GM18951 (cell line): ENCODE data around the gene MEN1.

Experiments
- POLR2A ChIP-seq: IDR thresholded peaks from 4 replicates; pipeline ENCODE4 v1.6.1; 2011; ENCODE audit warnings: mild to moderate bottlenecking; ENCODE audit not compliant: insufficient read length, insufficient read depth; ENCODE audit errors: extremely low read depth
- in situ Hi-C: fragments of 300-500 bp; cut with MboI; formaldehyde crosslinking; loops from one replicate; pipeline ENCODE4 v1.12.0; 2022; ENCODE audit warnings: low sequenced_read_pairs, mixed read lengths, inconsistent platforms; ENCODE audit not compliant: unreplicated experiment

The MEN1 gene

DNA sequence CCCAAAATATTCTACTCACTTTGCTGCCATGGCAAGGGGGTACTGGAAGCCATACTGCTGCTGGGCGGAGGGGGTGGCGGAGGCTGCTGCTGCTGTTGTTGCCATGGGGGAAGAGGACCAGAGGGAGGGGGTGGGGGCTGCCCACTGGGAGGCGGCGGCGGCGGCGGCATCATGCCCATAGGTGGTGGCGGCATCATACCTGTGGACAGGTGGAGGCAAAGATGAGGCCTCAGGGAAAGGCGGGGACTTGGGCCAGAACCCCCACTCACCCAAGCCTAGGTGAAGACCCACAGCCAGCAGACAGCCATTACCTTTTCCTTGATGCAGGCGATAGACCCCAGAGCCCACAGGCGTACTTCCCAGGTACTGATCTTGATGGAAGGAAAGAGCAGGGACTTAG is 43.5 kb downstream of the MEN1 start:
- in situ Hi-C loops = no loop called here

DNA sequence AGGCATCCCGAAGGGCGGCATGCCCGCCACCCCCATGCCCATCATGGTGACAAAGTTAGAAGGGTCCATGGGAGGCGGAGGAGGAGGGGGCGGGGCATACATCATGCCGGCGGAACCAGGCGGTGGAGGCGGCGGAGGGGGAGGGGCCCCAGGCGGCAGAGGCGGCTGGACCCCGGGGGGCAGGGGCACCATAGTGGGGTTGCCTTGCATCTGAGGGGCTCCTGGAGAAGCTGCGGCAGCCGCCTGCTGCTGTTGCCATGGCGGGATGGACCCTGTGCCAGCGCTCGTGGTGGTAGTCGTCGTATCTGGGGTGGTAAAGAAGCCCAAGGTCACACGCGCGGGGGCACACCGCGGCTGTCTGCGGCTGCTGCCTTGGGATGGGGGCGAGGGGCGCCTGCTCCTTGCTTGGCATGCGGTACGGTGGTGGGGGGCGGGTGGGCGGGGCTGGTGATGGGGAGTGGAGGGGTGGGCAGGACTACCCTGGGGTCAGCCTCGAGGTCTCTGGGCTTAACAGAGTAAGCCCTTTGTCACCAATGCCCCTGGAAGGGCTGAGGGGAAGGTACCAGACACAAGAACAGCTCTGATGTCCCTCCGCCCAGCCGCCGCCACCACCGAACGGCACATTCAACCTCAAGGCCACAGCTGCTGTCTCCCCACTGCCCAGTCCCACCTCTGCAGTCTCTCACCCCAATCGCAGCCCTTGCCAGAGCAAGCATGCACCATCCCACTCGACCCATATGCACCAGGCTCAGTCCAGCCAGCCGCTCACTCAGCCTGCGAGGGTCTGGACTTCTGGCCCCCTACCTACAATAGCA is 44.3 kb downstream of the MEN1 start:
- in situ Hi-C loops = no loop called here
- no peak for TF ChIP-seq POLR2A

More for the DNA sequence above, 43.5 kb downstream of the MEN1 start:
- no peak for TF ChIP-seq POLR2A

DNA sequence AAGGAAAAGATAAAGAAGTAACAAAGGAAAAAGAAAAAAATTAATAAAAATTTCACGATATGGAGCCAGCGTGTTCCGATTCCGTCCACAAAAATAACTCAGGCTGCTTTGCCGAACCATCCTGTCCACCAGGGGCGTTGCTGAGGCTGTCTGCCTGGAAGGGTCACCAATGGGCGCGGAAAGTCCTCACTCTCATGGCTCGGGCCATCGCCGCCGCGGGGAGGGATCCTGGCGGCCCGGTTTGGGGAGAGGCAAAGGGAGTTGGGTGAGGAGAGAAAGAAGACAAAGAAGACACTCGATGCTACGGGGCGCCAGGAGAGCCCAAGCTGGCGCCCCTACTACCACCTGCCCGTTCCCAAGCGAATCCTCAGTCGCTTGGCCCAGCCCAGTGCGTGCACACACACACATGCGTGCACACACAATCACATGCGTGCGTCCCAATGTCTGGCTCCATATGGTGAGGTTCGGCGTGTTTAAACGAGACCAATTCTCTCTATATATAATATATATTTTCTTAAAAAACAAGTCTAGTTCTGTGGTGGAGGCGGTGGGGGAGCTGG is 45.0 kb downstream of the MEN1 start:
- no peak for TF ChIP-seq POLR2A
- in situ Hi-C loops = no loop called here

DNA sequence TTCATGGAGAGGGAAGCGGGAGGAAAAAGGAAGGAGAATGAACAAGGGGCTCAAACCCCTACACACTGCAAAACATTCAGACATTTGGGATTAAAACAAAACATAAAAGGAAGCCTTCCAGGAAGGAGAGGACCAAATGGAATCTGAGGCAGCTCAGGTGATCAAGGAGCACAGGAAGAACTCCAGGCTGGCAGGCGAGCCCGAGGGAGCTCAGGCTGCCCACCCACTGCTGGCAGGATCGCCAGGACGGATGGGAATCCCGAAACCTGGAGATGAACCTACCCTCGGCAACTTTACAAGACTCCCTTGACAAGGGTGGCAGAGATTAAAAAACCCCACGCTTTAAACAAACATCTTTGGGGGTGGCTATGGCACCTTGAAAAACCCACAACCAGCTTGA is 45.6 kb downstream of the MEN1 start:
- in situ Hi-C loops = no loop called here
- TF ChIP-seq POLR2A = no peak

DNA sequence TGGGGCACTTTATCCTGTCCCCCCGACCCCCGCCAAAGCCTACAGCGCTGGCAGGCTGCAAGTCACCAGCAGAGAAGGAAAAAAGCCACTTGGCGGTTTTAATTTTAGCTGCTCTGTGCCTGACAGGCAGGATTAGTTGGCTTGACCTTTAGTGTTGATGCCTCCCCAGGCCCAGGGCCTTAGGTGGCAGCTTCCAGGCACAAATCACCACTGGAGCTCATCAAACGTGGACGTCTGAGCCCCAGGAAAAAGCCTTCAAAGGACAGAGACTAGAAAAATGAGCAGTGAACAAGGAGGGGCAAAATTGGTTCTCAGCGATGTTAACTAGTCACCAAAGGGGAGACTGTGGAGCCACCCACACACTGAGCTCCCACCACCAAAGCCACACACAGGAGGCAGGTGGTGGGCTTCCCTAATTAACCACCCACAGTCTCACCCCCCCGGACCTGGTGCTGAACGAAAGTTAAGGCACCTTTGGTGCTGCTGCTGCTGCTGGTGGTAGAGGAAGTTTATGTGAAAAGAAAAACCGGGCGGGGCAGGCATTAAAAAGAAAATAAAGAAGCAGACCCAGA is 46.2 kb downstream of the MEN1 start:
- in situ Hi-C loops = no loop called here
- TF ChIP-seq POLR2A = no peak

DNA sequence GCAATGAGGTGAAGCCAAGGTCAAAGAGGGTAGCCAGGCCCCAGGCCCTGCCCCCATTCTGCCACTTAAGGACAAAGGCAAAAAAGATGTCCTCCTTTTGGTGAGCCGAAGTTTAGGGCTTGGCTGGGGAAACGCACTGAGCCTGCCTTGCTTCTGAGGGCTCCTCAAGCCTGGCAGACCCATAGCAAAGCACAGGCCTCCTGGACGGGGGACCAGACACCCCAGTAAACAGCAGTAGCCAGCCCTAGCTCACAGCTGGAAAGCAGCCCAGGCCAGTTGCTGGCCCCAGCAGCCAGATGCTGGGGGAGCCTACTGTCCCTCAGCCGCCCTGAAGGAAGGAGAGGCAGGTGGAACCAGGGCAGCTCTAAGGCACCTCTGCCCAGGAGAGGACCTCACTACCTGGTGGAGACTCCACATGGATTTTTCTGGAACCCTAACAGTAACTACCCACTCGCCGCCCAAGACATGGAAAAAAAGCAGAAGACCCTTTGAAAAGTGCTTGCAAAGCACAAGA is 46.8 kb downstream of the MEN1 start:
- in situ Hi-C loops = no loop called here
- peak; percentile 32 for TF ChIP-seq POLR2A

DNA sequence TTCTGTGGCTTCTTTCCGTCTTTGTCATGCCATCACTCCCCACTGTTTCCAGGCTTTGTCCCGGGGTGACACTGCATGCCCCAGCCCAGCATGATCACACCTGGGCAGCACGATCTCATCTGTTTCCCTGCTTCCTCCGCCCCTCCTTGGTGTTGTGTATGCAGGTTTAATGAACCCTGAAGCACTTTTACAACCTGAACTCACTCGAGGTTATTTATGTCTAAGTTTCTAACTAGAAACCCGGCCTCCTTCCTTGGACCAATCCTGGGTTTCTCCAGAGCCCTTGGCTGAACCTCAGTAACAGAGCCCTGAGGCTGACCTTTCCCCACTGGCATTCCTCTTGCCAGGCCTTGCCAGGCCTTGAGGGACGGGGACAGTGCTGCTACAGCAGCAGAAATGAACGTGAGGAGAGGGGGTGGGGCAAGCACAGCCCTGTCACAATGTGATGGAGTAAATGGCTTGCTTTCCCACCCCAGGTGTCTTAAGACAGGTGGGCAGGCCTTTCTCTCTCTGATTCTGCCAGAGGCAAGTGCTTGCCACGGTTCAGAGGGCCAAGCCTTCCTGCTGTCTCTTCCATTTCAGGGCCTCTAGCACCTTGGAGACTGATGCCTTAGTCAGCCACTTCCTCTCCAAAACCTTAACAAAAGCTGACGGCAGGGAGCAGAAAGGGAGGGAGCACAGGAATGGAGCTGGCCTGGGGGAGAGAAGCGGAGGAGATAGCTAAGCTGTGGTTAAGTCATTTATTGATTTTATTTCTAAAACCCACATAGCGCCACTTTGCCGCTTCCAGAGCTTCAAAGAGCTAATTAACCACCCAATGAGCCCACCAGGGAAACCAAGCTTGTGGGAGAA is 47.5 kb downstream of the MEN1 start:
- TF ChIP-seq POLR2A = no peak

DNA sequence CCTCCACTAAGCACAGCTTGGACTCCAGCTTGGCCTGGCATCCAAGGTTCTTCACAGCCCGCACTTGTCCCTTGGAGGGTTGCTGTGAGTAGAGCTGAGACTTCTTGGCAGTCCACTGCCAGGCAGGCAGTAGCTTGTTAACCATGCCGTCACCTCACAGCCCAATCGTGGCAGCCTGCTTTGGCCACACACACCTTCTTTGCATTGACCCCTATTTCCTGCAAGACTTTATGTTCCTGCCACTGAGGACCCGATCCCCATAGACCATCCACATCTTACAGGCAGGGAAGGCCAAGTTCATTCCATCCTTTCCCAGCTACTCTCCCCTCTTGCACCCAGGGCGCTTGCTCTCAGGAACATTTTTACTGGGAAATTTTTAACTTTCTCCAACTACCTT is 48.1 kb downstream of the MEN1 start:
- in situ Hi-C loops = no loop called here

More for the DNA sequence above, 47.5 kb downstream of the MEN1 start:
- in situ Hi-C loops = no loop called here

DNA sequence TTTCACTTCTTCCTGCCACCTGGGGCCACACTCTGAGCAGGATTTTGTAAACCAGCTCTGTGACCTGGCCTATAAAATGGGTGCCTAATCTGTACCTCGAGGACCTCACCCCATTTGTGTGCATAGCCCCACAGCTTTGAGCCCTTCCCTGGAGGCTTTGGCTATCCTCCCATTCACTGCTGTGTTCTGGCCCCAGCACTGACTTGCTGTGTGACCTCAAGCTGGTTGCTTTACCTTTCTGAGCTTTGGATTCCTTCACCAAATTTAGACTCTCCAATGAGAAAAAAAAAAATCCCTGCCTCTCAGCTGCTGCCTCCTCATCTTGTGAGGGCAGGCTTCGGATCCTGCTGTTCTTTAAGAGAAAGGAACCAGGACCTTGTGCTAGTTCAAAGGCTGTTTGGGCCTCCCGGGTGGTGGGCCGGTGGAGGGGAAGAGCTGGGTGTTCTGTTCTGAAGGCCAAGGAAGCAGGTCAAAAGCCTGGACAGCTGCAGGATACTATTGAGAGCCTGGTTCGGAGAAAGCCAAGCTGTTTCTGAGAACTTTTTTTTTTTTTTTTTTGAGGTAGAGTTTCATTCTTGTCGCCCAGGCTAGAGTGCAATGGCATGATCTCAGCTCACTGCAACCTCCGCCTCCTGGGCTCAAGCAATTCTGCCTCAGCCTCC is 49.5 kb downstream of the MEN1 start:
- TF ChIP-seq POLR2A = no peak
- in situ Hi-C loops = no loop called here

More for the DNA sequence above, 48.1 kb downstream of the MEN1 start:
- no peak for TF ChIP-seq POLR2A

DNA sequence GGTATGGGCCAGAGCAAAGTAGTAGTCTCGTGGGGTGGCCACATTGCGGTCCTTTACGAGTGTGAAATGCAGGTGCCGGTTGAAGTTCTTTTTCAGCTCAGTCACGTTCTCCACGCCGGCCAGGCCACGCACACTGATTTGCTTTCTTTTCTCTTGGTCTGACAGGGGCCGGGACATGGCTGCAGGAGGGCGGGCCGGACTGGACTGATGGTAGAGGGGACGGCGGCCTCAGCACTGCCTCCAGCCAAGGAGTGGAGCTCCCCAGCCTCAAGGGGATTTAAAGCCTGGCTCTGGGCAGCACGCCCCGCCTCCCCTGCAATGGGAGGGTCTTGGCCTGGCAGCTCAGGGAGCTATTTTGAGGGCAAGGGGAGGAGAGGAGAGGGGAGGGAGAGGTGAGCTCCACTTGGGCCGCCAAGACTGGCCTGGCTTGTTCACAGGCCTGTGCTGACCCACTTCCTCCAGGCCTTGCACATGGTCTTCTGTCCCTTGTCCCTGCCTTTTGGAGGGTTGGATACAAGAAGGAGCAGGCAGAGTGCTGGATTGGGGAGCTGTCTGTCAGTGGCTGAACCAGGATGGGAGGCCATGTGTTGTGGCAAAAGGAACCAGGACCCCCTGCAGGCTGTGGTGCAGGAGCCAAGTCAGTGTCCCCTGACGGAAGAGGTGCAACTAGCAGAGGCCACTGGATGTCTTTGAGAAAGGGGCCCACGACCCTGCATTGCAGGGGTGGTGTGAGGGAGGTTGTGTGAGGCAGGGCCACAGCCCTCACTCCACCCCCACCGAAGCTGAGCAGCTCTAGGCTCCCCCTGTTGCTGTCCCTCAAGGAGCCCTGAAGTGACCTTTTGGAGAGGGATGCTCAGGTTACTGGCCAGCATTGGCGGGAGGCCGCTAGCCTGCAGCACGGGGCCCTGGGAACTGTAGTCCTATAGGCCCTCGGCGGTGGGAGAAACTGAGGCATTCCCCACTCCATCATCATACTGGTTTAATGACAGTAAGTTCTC is 50.3 kb downstream of the MEN1 start, which contains the start of gene PYGM:
Gene PYGM (minus strand): TSS at position 253 of the 998 bp plus-strand sequence. CDS start 76 bp downstream, at position 177.
- no peak for TF ChIP-seq POLR2A

DNA sequence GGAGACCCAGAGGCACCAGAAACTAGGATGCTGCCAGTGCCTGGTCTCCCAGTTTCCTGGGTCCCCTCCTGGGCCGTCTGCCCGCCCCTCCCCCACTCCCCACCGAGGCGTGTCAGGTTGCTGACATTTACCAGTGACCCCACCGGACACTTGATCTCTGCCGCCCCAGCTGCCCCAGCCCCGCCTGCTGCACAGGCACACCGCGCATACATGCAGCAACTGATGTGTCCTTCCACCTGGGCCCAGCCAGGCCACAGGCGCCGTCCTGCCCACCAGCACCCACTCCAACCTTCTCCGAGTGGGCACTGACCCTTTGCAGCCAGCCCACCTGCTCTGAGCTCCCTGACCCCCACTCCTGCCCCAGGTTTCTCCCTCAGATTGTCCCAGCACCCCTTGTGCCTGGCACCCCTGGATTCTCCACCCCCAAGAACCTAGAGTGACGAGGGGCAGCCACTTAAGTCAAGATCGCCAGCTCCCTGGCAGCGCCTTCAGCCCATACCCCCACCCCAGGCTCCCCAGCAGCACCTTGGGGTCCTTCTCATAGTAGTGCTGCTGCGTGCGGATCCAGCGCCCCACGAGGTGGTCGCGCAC is 51.1 kb downstream of the MEN1 start:
- TF ChIP-seq POLR2A = no peak
- in situ Hi-C loops = no loop called here

More for the DNA sequence above, 50.3 kb downstream of the MEN1 start, which contains the start of gene PYGM:
- in situ Hi-C loops = no loop called here
